GM19468 (cell line): ENCODE results near the gene EEPD1.

Experiments used
- ATAC-seq: cut with Tn5 transposase; IDR thresholded peaks from one replicate; pipeline ENCODE4 v1.9.1; 2021; ENCODE audit warnings: mild to moderate bottlenecking, moderate library complexity, moderate number of reproducible peaks; ENCODE audit not compliant: unreplicated experiment; ENCODE audit errors: extremely low read depth

EEPD1 gene

GRCh38 chr7:36276428-36277248 is 123.6 kb downstream of the EEPD1 start:
- no peak for ATAC-seq

DNA sequence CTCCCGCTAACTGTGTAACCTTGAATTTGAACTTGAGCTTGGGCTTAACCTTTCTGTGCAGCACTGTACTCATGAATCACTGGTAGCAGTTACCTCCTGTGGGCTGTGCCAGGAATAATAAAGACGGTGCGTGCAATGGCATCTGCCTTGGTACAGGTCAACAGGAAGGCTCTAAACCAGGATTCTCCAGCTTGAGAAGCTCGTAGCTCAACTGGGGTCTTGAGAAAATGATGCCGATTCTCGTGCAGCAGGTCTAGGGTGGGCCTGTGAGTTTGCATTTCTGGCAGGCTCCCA is 124.1 kb downstream of the EEPD1 start:
- ATAC-seq: no peak

- no peak for ATAC-seq
These were observed 125.1 kb downstream of the EEPD1 start for GRCh38 chr7:36278069-36278619.

DNA sequence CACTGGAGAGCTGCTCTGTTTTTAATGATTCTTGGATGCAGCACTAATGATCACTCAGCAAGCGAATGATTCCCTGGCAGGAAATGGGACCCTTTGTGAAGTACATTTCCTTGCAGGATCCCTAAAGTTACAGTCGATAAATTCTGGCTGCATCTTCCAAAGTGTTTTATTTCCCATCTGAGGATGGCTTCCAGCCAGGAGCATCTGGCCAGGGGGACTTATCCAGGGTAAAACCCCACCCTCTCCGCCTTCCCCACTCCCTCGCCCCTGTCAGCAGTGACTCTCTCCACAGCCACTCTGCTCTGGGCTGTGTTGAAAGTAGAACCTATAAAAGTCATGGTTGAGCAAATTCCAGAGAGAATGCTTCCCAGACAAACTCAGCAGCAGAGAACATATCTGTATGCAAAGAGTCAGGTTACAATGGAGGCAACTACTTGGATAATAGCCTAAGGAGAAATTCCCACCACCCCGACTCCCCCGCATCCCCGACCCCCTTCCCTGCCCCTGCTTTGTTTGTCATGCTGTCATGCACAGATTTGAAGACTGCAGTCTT is 125.6 kb downstream of the EEPD1 start:
- ATAC-seq: no peak

DNA sequence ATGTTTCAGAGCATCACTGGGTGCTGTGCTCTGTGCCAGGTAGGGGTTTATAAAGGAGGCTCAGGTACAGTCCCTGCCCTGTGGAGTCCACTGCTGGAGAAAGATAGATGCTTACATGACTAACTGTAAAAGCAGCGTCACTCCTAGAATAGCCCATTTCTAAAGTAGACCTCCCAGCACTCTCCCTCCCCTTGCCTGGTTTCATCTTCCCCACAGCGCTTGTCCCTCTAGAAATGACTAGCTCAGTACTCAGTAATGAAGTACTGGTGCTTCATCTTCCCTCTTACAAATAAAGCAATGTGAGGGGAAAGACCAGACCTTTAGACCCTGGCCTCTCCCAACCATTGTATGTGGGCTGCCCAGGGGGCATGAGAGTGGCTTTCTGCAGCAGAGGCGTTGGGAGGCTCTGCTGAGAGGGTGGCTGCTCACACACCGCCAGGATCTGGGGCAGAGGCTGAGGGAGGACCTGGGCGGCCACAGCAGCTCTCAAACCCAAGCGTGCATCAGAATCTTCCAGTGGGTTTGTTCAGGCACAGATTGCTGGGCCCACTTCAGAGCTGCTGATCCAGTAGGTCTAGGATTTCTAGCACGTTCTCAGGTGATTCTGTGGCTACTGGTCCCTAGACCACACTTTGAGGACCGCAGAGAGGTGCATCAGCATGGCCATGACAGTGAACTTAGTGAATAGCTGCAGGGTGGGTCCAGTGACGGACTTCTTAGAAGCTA is 126.3 kb downstream of the EEPD1 start:
- ATAC-seq: peak; percentile 65

GRCh38 chr7:36279926-36280315 is 126.9 kb downstream of the EEPD1 start:
- no peak for ATAC-seq

DNA sequence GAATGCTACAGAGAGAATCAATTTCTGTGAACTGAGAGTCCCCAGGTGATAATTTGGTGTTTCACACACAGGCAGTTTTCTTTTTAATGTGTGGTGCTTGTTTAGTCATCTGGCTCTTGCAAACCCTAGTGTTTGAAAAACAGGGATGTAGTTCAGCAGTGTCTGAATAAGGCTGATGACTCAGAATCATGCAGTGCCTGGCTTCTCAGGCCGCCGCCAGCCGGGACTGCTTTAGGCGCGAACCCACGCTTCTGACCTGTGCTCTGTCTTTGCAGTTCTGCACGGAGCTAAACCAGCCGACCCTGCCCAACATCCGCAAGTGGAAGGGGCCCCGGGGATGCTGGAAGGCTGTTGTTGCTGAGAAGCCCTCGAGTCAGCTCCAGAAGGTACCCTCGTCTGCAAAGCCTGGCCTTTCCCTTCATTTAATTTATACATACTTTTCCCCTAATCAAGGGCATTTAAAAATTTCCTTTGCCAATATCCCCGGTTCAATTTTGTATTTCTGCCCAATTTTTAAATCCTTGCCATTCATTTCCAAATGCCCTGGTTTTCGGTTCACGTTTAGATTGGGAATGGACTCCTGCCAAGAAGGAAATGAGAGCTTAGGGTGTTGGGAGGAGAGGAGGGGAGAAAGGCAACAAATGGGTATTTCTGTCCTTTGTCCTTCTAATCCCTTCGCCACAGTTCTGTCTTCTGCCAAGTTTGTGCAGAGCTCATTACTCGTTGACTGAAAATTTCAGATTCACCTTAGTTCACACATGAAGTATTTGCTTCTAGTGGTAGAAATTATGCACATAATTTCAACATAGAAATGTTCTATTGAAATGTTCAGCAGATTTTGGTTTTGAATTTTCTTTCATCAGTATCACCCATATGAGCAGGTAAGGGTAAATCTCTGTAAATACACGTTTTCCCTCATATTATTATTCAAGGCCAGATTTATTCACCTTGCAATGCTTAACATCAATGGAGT is 128.1 kb downstream of the EEPD1 start:
- no peak for ATAC-seq

- no peak for ATAC-seq
These were observed 129.1 kb downstream of the EEPD1 start for GRCh38 chr7:36281945-36282717.

DNA sequence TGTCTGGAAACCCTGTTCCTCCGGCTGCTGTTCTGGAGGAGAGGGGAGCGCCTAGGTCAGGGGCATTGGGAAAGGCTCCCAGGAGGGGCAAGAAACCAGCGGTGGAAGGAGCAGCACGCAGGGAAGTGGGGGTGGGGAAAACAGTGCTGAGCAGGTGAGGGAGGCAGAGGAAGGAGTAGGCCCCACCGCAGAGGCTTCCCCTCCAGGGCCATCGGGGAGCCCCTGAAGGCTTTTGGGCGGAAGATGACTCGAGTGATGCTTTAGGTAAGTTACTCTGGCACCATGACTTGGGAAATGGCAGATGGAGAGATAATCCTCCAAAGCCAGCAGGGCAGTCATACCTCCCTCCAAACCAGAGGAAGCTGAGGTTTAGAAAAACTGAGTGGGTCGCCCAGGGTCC is 130.1 kb downstream of the EEPD1 start:
- no peak for ATAC-seq

GRCh38 chr7:36283711-36284130 is 130.7 kb downstream of the EEPD1 start:
- peak; percentile 28 for ATAC-seq

DNA sequence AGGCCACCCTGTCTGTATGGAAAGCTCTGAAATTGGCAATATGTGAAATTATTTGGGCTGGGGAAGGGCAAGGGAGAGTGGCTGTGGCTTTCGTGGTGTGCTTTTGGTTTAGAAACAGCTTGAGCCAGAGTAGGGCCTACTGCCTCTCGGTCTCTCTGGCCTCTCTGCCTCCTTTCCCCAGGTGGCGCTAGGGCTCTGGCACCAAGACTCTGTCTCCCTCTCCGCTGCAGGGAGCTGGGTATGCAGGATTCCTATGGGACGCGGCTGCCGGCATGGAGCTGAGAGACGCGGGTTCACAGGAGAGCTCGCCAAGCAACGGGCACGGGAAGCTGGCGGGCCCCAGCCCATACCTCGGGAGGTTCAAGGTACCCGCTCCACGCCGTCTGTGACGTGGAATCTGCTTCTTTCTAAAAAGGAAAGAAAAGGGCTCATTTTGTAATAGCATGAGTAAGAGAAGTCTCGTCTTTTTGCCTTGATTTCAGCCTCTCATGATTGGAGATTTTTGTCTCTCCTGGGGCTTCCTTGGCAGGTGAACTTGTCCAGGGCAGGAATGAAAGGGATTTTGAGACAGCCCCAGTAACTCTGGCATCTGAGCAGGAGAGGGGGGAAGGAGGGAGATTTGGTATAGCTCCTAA is 131.5 kb downstream of the EEPD1 start:
- ATAC-seq: no peak

- ATAC-seq: no peak
These were observed 132.2 kb downstream of the EEPD1 start for GRCh38 chr7:36285276-36285675.

DNA sequence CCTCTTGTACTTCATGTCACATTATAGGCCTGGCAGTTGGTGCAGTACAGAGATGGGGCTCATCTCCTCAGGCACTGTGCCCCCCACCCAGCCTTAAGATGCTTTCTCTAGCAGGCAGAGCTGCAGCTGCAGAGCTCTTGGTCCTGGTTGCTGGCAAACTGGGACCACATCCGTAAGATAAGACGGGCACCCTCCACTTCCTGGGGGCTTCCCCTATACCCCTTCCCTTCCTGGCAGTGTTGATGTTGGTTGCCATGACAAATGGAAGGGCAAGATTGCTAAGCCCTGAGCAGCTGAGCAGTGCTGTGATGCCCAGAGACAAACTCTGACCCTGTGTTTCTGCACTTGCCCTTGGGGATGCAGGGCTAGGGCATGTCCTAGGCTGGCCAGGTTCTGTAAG is 133.2 kb downstream of the EEPD1 start:
- no peak for ATAC-seq

DNA sequence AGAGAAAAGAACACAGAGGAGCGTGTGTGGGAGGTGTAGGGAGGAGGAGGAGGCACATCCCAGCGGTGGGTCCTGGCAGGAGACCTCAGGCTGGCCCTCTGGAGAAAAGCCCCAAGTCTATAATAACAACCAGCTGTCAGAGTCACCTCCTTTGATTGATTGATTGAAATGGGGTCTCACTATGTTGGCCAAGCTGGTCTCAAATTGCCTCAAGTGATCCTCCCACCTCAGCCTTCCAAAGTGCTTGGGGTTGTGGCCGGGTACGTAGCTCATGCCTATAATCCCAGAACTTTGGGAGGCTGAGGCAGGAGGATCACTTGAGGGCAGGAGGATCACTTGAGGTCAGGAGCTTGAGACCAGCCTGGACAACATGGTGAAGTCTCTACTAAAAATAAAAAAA is 133.6 kb downstream of the EEPD1 start:
- ATAC-seq: no peak

GRCh38 chr7:36287371-36288241 is 134.6 kb downstream of the EEPD1 start:
- ATAC-seq: peak; percentile 41

DNA sequence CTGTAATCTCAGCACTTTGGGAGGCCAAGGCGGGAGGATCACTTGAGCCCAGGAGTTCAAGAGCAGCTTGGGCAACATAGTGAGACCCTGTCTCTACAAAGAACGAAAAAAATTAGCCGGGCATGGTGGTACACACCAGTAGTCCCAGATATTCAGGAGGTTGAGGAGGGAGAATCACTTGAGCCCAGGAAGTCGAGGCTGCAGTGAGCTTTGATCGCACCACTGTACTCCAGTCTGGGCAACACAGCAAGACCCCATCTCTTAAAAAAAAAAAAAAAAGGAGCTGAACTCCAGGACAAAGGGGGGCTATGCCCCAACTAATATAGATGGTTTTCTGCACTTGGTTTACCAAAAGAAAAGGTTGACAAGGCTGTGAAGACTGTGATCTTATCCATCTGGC is 135.4 kb downstream of the EEPD1 start:
- ATAC-seq: no peak

DNA sequence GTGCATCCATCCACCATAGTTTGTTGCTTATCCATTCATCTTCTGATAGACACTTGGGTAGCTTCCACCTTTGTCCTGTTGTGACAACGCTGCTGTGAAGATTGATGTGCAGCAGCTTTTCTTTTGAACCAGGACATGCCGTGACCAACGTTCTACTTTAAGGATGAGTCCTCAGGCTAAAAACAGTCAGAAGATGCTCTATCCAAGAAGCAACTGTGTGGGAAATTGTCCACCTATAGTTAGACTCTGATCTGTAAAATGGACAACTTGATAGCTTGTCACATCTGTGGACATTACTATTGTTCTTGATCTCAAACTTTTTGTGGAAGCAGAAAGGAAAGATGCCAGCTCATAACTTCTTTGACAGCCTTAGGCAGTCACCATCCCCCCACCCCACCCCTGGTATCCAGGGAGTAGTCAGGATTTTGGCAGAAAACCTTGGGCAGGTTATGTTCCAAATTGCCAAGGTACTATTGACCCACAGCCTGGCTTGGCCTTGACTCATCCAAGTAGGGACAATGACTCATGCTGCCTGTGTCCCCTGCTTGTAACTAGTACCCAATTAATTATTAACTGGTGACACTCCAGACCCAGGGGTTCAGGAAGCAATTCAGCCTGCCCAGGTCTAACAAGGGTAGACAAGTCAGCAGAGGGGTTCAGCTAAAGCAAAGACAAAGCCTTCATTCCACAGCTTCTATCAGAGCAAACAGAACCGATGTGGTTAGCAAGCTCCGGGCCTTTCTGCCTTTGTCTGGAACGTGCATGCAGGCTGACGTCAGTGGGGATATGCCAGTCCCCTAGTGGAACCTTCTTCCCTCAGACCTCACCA is 137.0 kb downstream of the EEPD1 start:
- ATAC-seq: no peak
